Measurements from ENCODE around the gene PDE5A. TPM values are rescaled to one million over a fixed set of nuclear protein-coding genes. Genes with fewer than 3 reads are reported as not detected.

PDE5A gene
- polyA plus RNA-seq, 1 donor from 2014 or later = 12.9 TPM

GRCh38 chr4:119604266-119604665 is 24.3 kb downstream of the PDE5A start (continued):
- TF ChIP-seq CTCF (IDR thresholded peaks at IDR 0.05; ENCODE audit: poor library complexity, severe bottlenecking) (no peak), EZH2 (IDR thresholded peaks at IDR 0.05; ENCODE audit: borderline replicate concordance, insufficient read depth, low read length, poor library complexity, severe bottlenecking) (no peak)

- H3K27me3 ChIP-seq (ENCODE audit: insufficient read depth, low read depth, low read length) = no peaks in the 10 kb centered on the region
- no peaks in the 10 kb centered on the region for H3K9me2 ChIP-seq (ENCODE audit: insufficient read depth, low read length)
- no peaks in the 10 kb centered on the region for H3F3A ChIP-seq (ENCODE audit: insufficient read depth, low read length, poor library complexity, severe bottlenecking)
- TF ChIP-seq REST (IDR thresholded peaks at IDR 0.05; ENCODE audit: borderline replicate concordance) (no peak), RAD21 (conservative IDR thresholded peaks at IDR 0.05) (no peak), MXI1 (conservative IDR thresholded peaks at IDR 0.05; ENCODE audit: poor library complexity, severe bottlenecking) (no peak), CTCF (IDR thresholded peaks at IDR 0.05; ENCODE audit: poor library complexity, severe bottlenecking) (no peak), POLR2AphosphoS5 (IDR thresholded peaks at IDR 0.05) (no peak), TAF1 (IDR thresholded peaks at IDR 0.05; ENCODE audit: low read depth) (no peak), SMC3 (conservative IDR thresholded peaks at IDR 0.05; ENCODE audit: poor library complexity) (no peak), EP300 (conservative IDR thresholded peaks at IDR 0.05; ENCODE audit: poor library complexity, severe bottlenecking) (no peak), EZH2 (IDR thresholded peaks at IDR 0.05; ENCODE audit: borderline replicate concordance, insufficient read depth, low read length, poor library complexity, severe bottlenecking) (no peak)
- no peak overlapping the region for H3K27ac ChIP-seq (ENCODE audit: low read length)
- no peak overlapping the region for H3K4me3 ChIP-seq (ENCODE audit: low read length)
- H4K20me1 ChIP-seq (ENCODE audit: insufficient read depth) = no peaks in the 10 kb centered on the region
- H3K9ac ChIP-seq (ENCODE audit: low read length) = no peak overlapping the region
- H2AFZ ChIP-seq (ENCODE audit: low read depth, low read length) = no peak overlapping the region
- no peak overlapping the region for H3K4me2 ChIP-seq (ENCODE audit: low read length)
- no peaks in the 10 kb centered on the region for H3K9me3 ChIP-seq (ENCODE audit: low read length)
- no peaks in the 10 kb centered on the region for H3K36me3 ChIP-seq (ENCODE audit: insufficient read depth, low read length)
- no peaks in the 10 kb centered on the region for H3K79me2 ChIP-seq (replicated peaks; ENCODE audit: insufficient read depth, low read length)
Measured at GRCh38 chr4:119602366-119602765, 26.2 kb downstream of the PDE5A start.

GRCh38 chr4:119598521-119598920 is 30.1 kb downstream of the PDE5A start:
- H3K36me3 ChIP-seq (ENCODE audit: insufficient read depth, low read length) = no peaks in the 10 kb centered on the region
- H3K9me3 ChIP-seq (ENCODE audit: low read length) = no peaks in the 10 kb centered on the region
- H3K79me2 ChIP-seq (replicated peaks; ENCODE audit: insufficient read depth, low read length) = no peaks in the 10 kb centered on the region
- H3K4me3 ChIP-seq (ENCODE audit: low read length) = no peak overlapping the region
- H3K9me2 ChIP-seq (ENCODE audit: insufficient read depth, low read length) = no peaks in the 10 kb centered on the region
- no peak overlapping the region for H3K4me2 ChIP-seq (ENCODE audit: low read length)
- H4K20me1 ChIP-seq (ENCODE audit: insufficient read depth) = no peaks in the 10 kb centered on the region
- no peaks in the 10 kb centered on the region for H3F3A ChIP-seq (ENCODE audit: insufficient read depth, low read length, poor library complexity, severe bottlenecking)
- no peak overlapping the region for H2AFZ ChIP-seq (ENCODE audit: low read depth, low read length)
- no peak overlapping the region for H3K27ac ChIP-seq (ENCODE audit: low read length)
- H3K27me3 ChIP-seq (ENCODE audit: insufficient read depth, low read depth, low read length) = no peaks in the 10 kb centered on the region
- H3K9ac ChIP-seq (ENCODE audit: low read length) = no peak overlapping the region
- no peak for TF ChIP-seq EZH2 (IDR thresholded peaks at IDR 0.05; ENCODE audit: borderline replicate concordance, insufficient read depth, low read length, poor library complexity, severe bottlenecking)
- no peak for TF ChIP-seq TAF1 (IDR thresholded peaks at IDR 0.05; ENCODE audit: low read depth)
- TF ChIP-seq POLR2AphosphoS5 (IDR thresholded peaks at IDR 0.05) = no peak
- no peak for TF ChIP-seq EP300 (conservative IDR thresholded peaks at IDR 0.05; ENCODE audit: poor library complexity, severe bottlenecking)
- TF ChIP-seq REST (IDR thresholded peaks at IDR 0.05; ENCODE audit: borderline replicate concordance) = no peak
- no peak for TF ChIP-seq RAD21 (conservative IDR thresholded peaks at IDR 0.05)
- no peak for TF ChIP-seq CTCF (IDR thresholded peaks at IDR 0.05; ENCODE audit: poor library complexity, severe bottlenecking)
- TF ChIP-seq SMC3 (conservative IDR thresholded peaks at IDR 0.05; ENCODE audit: poor library complexity) = no peak
- TF ChIP-seq MXI1 (conservative IDR thresholded peaks at IDR 0.05; ENCODE audit: poor library complexity, severe bottlenecking) = no peak
